Measurements from ENCODE around the gene BIK.

Gene BIK

GRCh38 chr22:43152003-43152356 lies 41.4 kb downstream of the BIK start:
- peak overlapping the region; percentile 76 for H3K4me3 ChIP-seq (ENCODE audit: low read depth, low read length)
- no peak for TF ChIP-seq CTCF (IDR thresholded peaks at IDR 0.05; ENCODE audit: low read depth, low read length)

GRCh38 chr22:43152357-43153071 lies 42.0 kb downstream of the BIK start:
- TF ChIP-seq CTCF (IDR thresholded peaks at IDR 0.05; ENCODE audit: low read depth, low read length) = no peak
- H3K4me3 ChIP-seq (ENCODE audit: low read depth, low read length) = peak overlapping the region; percentile 76

GRCh38 chr22:43153899-43154298 lies 43.3 kb downstream of the BIK start:
- TF ChIP-seq CTCF (IDR thresholded peaks at IDR 0.05; ENCODE audit: low read depth, low read length) = no peak

GRCh38 chr22:43154887-43155536 lies 44.5 kb downstream of the BIK start:
- no peak overlapping the region for H3K4me3 ChIP-seq (ENCODE audit: low read depth, low read length)
- no peak for TF ChIP-seq CTCF (IDR thresholded peaks at IDR 0.05; ENCODE audit: low read depth, low read length)

More at GRCh38 chr22:43153899-43154298, 43.3 kb downstream of the BIK start:
- H3K4me3 ChIP-seq (ENCODE audit: low read depth, low read length) = no peak overlapping the region

GRCh38 chr22:43155789-43156188 lies 45.2 kb downstream of the BIK start:
- TF ChIP-seq CTCF (IDR thresholded peaks at IDR 0.05; ENCODE audit: low read depth, low read length) = no peak
- H3K4me3 ChIP-seq (ENCODE audit: low read depth, low read length) = no peak overlapping the region

GRCh38 chr22:43156413-43156812 lies 45.9 kb downstream of the BIK start:
- no peak for TF ChIP-seq CTCF (IDR thresholded peaks at IDR 0.05; ENCODE audit: low read depth, low read length)
- H3K4me3 ChIP-seq (ENCODE audit: low read depth, low read length) = no peak overlapping the region

GRCh38 chr22:43157874-43158546 lies 47.5 kb downstream of the BIK start:
- H3K4me3 ChIP-seq (ENCODE audit: low read depth, low read length) = no peak overlapping the region

More at GRCh38 chr22:43157874-43158546, 47.5 kb downstream of the BIK start:
- TF ChIP-seq CTCF (IDR thresholded peaks at IDR 0.05; ENCODE audit: low read depth, low read length) = no peak
